H1 (cell line): ENCODE results near the gene EPHB6. TPM values are rescaled to one million over a fixed set of nuclear protein-coding genes. Genes with fewer than 3 reads are reported as not detected.

Experiments
- CTCF ChIA-PET: fragments of 300-600 bp; sonication (Branson Sonifier 250); formaldehyde crosslinking; loops from one replicate; lab custom pipeline; 2021; ENCODE audit not compliant: partially characterized antibody; lab: Charles Lee
- POLR2A ChIA-PET: fragments of 300-600 bp; sonication (Branson Sonifier 250); formaldehyde crosslinking; loops from one replicate; lab custom pipeline; 2021; ENCODE audit warnings: inconsistent platforms; ENCODE audit not compliant: partially characterized antibody; lab: Charles Lee
- DNase-seq, 2 experiments: peaks; one replicate each; pipeline versions ENCODE4 v3.0.0 to v3.0.0-alpha.2; 2010 to 2022; ENCODE audit warnings: low spot score in 2 of 2, low read depth in 1 of 2, mixed read lengths in 1 of 2
- FAIRE-seq: peaks from 2 replicates; lab custom pipeline; 2011; peaks lifted over from hg19 to GRCh38; lab: Jason Lieb, UNC
- H2AFZ ChIP-seq: 2 replicates; pipeline ENCODE4 v1.8.1; 2012; ENCODE audit warnings: low read length, inconsistent platforms
- H2AK5ac ChIP-seq: 2 replicates; pipeline ENCODE4 v1.6.1; 2013; ENCODE audit warnings: low read depth, low read length
- H2BK120ac ChIP-seq: replicated peaks from 2 replicates; pipeline ENCODE3; 2013; ENCODE audit warnings: low read depth, low read length, inconsistent platforms
- H2BK12ac ChIP-seq: 2 replicates; pipeline ENCODE4 v1.6.1; 2013; ENCODE audit warnings: low read depth, low read length
- H2BK15ac ChIP-seq: 2 replicates; pipeline ENCODE4 v1.6.1; 2013; ENCODE audit warnings: low read length
- H2BK20ac ChIP-seq: 2 replicates; pipeline ENCODE4 v1.6.1; 2013; ENCODE audit warnings: low read length
- H2BK5ac ChIP-seq: 2 replicates; pipeline ENCODE4 v1.6.1; 2013; ENCODE audit warnings: low read depth, low read length
- H3K14ac ChIP-seq: 2 replicates; pipeline ENCODE4 v1.6.1; 2013; ENCODE audit warnings: inconsistent platforms; ENCODE audit not compliant: insufficient read length
- H3K18ac ChIP-seq: 2 replicates; pipeline ENCODE4 v1.6.1; 2013; ENCODE audit warnings: low read length; ENCODE audit errors: extremely low read depth
- H3K23ac ChIP-seq: 2 replicates; pipeline ENCODE4 v1.6.1; 2013; ENCODE audit warnings: inconsistent platforms; ENCODE audit not compliant: insufficient read length
- H3K23me2 ChIP-seq: 2 replicates; pipeline ENCODE4 v1.6.1; 2013; ENCODE audit warnings: low read depth, low read length
- H3K27ac ChIP-seq: 2 replicates; pipeline ENCODE4 v1.6.1; 2011; ENCODE audit warnings: low read depth, low read length, inconsistent platforms
- H3K27me3 ChIP-seq, 4 experiments: replicated peaks in 1 of 4; 1 replicate in 1 of 4; 2 replicates in 3 of 4; pipeline versions ENCODE4 v1.6.1 to v1.8.1; 2011 to 2013; ENCODE audit warnings: low read length in 3 of 4, mild to moderate bottlenecking in 3 of 4, inconsistent platforms in 2 of 4, mixed read lengths in 2 of 4, moderate library complexity in 1 of 4; ENCODE audit not compliant: control insufficient read depth in 3 of 4, insufficient read depth in 3 of 4; ENCODE audit errors: extremely low read depth in 1 of 4
- H3K36me3 ChIP-seq, 4 experiments: 2 replicates each; pipeline versions ENCODE4 v1.6.1 to v1.8.1; 2011 to 2013; ENCODE audit warnings: mild to moderate bottlenecking in 4 of 4, low read length in 3 of 4, moderate library complexity in 2 of 4, control low read depth in 1 of 4, inconsistent platforms in 1 of 4; ENCODE audit not compliant: insufficient read depth in 4 of 4, control insufficient read depth in 2 of 4
- H3K4ac ChIP-seq: replicated peaks from 2 replicates; pipeline ENCODE3; 2013; ENCODE audit warnings: low read length, low read depth, mixed read lengths, inconsistent platforms; ENCODE audit not compliant: insufficient read length
- H3K4me1 ChIP-seq, 4 experiments: replicated peaks in 1 of 4; 1 replicate in 1 of 4; 2 replicates in 3 of 4; pipeline versions ENCODE4 v1.6.1 to v1.8.1; 2011 to 2013; ENCODE audit warnings: low read length in 3 of 4, inconsistent platforms in 2 of 4, mixed read lengths in 1 of 4; ENCODE audit not compliant: insufficient read depth in 4 of 4, control insufficient read depth in 3 of 4
- H3K4me2 ChIP-seq, 2 experiments: 2 replicates each; pipeline versions ENCODE4 v1.6.1 to v1.8.1; 2011 to 2013; ENCODE audit warnings: low read depth in 2 of 2, low read length in 2 of 2, control low read depth in 1 of 2, inconsistent platforms in 1 of 2, mild to moderate bottlenecking in 1 of 2; ENCODE audit not compliant: insufficient read depth in 1 of 2
- H3K4me3 ChIP-seq, 4 experiments: fragments of 200-600, 300-600 bp in 1 of 4; sonication (generic), shearing (Covaris generic), sonication (Bioruptor Twin) in 1 of 4; 2 replicates each; pipeline versions ENCODE4 v1.5.1 to v1.8.1; 2011 to 2016; ENCODE audit warnings: low read length in 4 of 4, low read depth in 3 of 4, control low read depth in 2 of 4, inconsistent platforms in 2 of 4, mild to moderate bottlenecking in 2 of 4, mixed read lengths in 1 of 4, moderate library complexity in 1 of 4; ENCODE audit not compliant: insufficient read depth in 2 of 4; ENCODE audit errors: extremely low read depth in 1 of 4
- H3K56ac ChIP-seq: replicated peaks from 2 replicates; pipeline ENCODE3; 2013; ENCODE audit warnings: low read depth, mild to moderate bottlenecking, mixed read lengths, low read length, inconsistent platforms; ENCODE audit not compliant: insufficient read length
- H3K79me1 ChIP-seq: 2 replicates; pipeline ENCODE4 v1.6.1; 2013; ENCODE audit warnings: low read depth, low read length, control low read depth
- H3K79me2 ChIP-seq, 2 experiments: 2 replicates each; pipeline versions ENCODE4 v1.6.1 to v1.8.1; 2012 to 2013; ENCODE audit warnings: low read length in 2 of 2, mild to moderate bottlenecking in 2 of 2, inconsistent platforms in 1 of 2; ENCODE audit not compliant: insufficient read depth in 2 of 2, control insufficient read depth in 1 of 2
- H3K9ac ChIP-seq, 4 experiments: replicated peaks in 1 of 4; 1 replicate in 1 of 4; 2 replicates in 3 of 4; pipeline versions ENCODE4 v1.6.1 to v1.8.1; 2011 to 2013; ENCODE audit warnings: low read depth in 3 of 4, low read length in 3 of 4, control low read depth in 2 of 4, mild to moderate bottlenecking in 2 of 4, moderate library complexity in 2 of 4, inconsistent platforms in 1 of 4; ENCODE audit errors: extremely low read depth in 1 of 4
- H3K9me3 ChIP-seq, 2 experiments: 2 replicates each; pipeline versions ENCODE4 v1.6.1 to v1.8.1; 2012 to 2013; ENCODE audit warnings: mild to moderate bottlenecking in 2 of 2, moderate library complexity in 2 of 2, control low read depth in 1 of 2, inconsistent platforms in 1 of 2, low read depth in 1 of 2, low read length in 1 of 2, mixed read lengths in 1 of 2; ENCODE audit not compliant: insufficient read depth in 2 of 2
- H4K20me1 ChIP-seq, 2 experiments: replicated peaks in 1 of 2; 2 replicates each; pipeline versions ENCODE3 to v1.8.1; 2011 to 2013; ENCODE audit warnings: inconsistent platforms in 2 of 2, low read length in 2 of 2, mild to moderate bottlenecking in 1 of 2; ENCODE audit not compliant: insufficient read depth in 2 of 2, control insufficient read depth in 1 of 2
- H4K5ac ChIP-seq: 2 replicates; pipeline ENCODE4 v1.6.1; 2013; ENCODE audit warnings: low read length, low read depth, mixed read lengths, inconsistent platforms; ENCODE audit not compliant: insufficient read length
- H4K8ac ChIP-seq: 2 replicates; pipeline ENCODE4 v1.8.0; 2013; ENCODE audit warnings: mild to moderate bottlenecking, moderate library complexity, low read length, inconsistent platforms; ENCODE audit not compliant: insufficient read depth; ENCODE audit errors: extremely low read depth
- H4K91ac ChIP-seq: replicated peaks from 2 replicates; pipeline ENCODE3; 2013; ENCODE audit warnings: low read length, mixed read lengths, inconsistent platforms; ENCODE audit not compliant: insufficient read length
- BCL11A ChIP-seq, 2 experiments: IDR thresholded peaks; one replicate each; pipeline ENCODE4 v1.6.1; 2011; ENCODE audit warnings: low read depth in 2 of 2, low read length in 2 of 2, mild to moderate bottlenecking in 2 of 2
- CEBPB ChIP-seq: IDR thresholded peaks from 2 replicates; pipeline ENCODE4 v1.6.1; 2012; ENCODE audit warnings: low read depth, low read length
- EZH2 ChIP-seq: fragments of 200-600 bp; sonication (generic); IDR thresholded peaks from 2 replicates; pipeline ENCODE4 v1.7.1; 2012; ENCODE audit warnings: low read depth, mild to moderate bottlenecking, moderate library complexity, low read length, inconsistent platforms; ENCODE audit not compliant: severe bottlenecking
- JUND ChIP-seq: IDR thresholded peaks from 2 replicates; pipeline ENCODE4 v1.6.1; 2011; ENCODE audit warnings: mild to moderate bottlenecking, improper control_type of control experiment, low read length
- KDM4A ChIP-seq: IDR thresholded peaks from one replicate; pipeline ENCODE4 v1.7.1; 2012; ENCODE audit warnings: low read depth, mild to moderate bottlenecking, moderate library complexity, low read length, inconsistent platforms; ENCODE audit not compliant: severe bottlenecking
- MAFK ChIP-seq: IDR thresholded peaks from 2 replicates; pipeline ENCODE4 v1.6.1; 2012; ENCODE audit warnings: low read depth, mild to moderate bottlenecking, improper control_type of control experiment, low read length
- RAD21 ChIP-seq, 2 experiments: IDR thresholded peaks in 1 of 2; conservative IDR thresholded peaks in 1 of 2; 2 replicates each; pipeline ENCODE4 v1.6.1; 2011; ENCODE audit warnings: low read depth in 2 of 2, low read length in 2 of 2, improper control_type of control experiment in 1 of 2, inconsistent platforms in 1 of 2, mild to moderate bottlenecking in 1 of 2, moderate library complexity in 1 of 2
- SAP30 ChIP-seq: fragments of 300-600 bp; sonication (generic); IDR thresholded peaks from 2 replicates; pipeline ENCODE4 v1.7.1; 2012; ENCODE audit warnings: low read length, moderate library complexity, mild to moderate bottlenecking, inconsistent platforms; ENCODE audit not compliant: insufficient read depth, insufficient replicate concordance
- TAF7 ChIP-seq: optimal IDR thresholded peaks from 2 replicates; pipeline ENCODE3; 2011; ENCODE audit warnings: low read depth, mild to moderate bottlenecking, inconsistent platforms, low read length, moderate library complexity, borderline replicate concordance
- TBP ChIP-seq: IDR thresholded peaks from 2 replicates; pipeline ENCODE4 v1.6.1; 2011; ENCODE audit warnings: low read depth, low read length, improper control_type of control experiment
- ZNF274 ChIP-seq: IDR thresholded peaks from 2 replicates; pipeline ENCODE4 v1.7.0; 2012; ENCODE audit warnings: low read length, borderline replicate concordance; ENCODE audit errors: extremely low read depth
- WGBS, 2 experiments: shearing (Covaris generic) in 1 of 2; methylation state at CpG; one replicate each; pipeline versions ENCODE4 v1.1.6 to v1.1.7; 2013 to 2015; ENCODE audit warnings: low lambda C conversion rate in 2 of 2, mixed read lengths in 2 of 2, inconsistent platforms in 1 of 2, low coverage in 1 of 2, missing lambda C conversion rate in 1 of 2; ENCODE audit not compliant: insufficient replicate concordance in 2 of 2, insufficient coverage in 1 of 2, insufficient read length in 1 of 2; ENCODE audit errors: extremely low coverage in 1 of 2, missing lambda C conversion rate in 1 of 2; 5-methylcytosine and 5-hydroxymethylcytosine counted together
- polyA plus RNA-seq, 7 experiments: library from polyadenylated mRNA; depleted of rRNA in 3 of 7; stranded (reverse) in 5 of 7; unstranded in 2 of 7; fragments of >200 nt in 5 of 7; fragments of 200-250 nt in 2 of 7; gene quantifications; 1 replicate in 5 of 7; 2 replicates in 1 of 7; 4 replicates in 1 of 7; pipeline versions ENCODE4 v1.2.1 to v1.2.3, GENCODE V29; 2011 to 2013; ENCODE audit warnings: missing spikeins in 2 of 7, mixed read lengths in 2 of 7
- total RNA-seq: library from RNA; stranded (reverse); fragmentation: NEBNext Ultra II Directional; extraction: Animal tissue kit (Norgen Biotek cat#: 25700); gene quantifications from 2 replicates; pipeline ENCODE4 v1.2.1, GENCODE V29; 2021
- TF ChIP-seq, protein P1 (sequence below): IDR thresholded peaks from 2 replicates; pipeline ENCODE4 v1.6.1; 2011; ENCODE audit warnings: low read length, improper control_type of control experiment

The EPHB6 gene
- total and polyA plus RNA-seq, 2 of the 8 experiments (the other 6 are each of a cell fraction or from before 2014, with no cell fraction given), result 19.7 TPM

DNA sequence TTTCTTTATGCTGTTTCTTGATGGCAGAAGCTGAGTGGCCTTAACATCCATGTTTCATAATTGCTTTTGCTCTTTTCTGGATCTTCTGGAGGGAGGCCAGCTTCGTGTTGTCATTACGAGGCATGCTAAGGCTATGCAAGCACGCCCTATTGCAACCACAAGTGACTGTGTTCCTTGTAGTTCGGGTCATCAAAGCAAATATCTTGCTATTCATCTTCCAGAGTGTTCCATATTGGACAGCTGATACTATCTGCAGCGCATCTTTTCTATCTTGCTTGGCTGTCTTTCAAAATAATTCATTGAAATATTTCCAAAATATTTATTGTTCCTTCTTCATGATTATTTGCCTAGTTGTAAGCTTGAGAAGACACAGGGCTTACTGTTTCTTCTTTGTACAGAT is 5.0 kb downstream of the EPHB6 start:
- peaks cover 1 to 17% (median 10%) of the 10 kb centered on the region in 4 experiments; a peak in 5 of 7 replicates for H3K4me1 ChIP-seq
- no peak overlapping the region for H3K4ac ChIP-seq
- H3K18ac ChIP-seq, result no peak overlapping the region
- no peak overlapping the region for H3K56ac ChIP-seq
- no peak overlapping the region for H3K4me3 ChIP-seq
- H3K27ac ChIP-seq, result no peak overlapping the region
- ChIA-PET POLR2A (interaction anchor here (0.9 kb wide), 1 partner anchor 12 kb away, joined by 3 read pairs; no protein-coding TSS in a partner anchor), CTCF (interaction anchor here (0.6 to 10.2 kb wide), 6 partner anchors 9 to 146 kb away, joined by 3 to 87 read pairs (median 5); no protein-coding TSS in a partner anchor)
- H3K79me1 ChIP-seq, result no peaks in the 10 kb centered on the region
- H4K91ac ChIP-seq, result no peak overlapping the region
- H3K9me3 ChIP-seq, result no peaks in the 10 kb centered on the region
- H3K4me2 ChIP-seq, result no peak overlapping the region
- no peak overlapping the region for H4K8ac ChIP-seq
- H2BK120ac ChIP-seq, result no peak overlapping the region
- peaks cover 6% of the 10 kb centered on the region; the same call in 1 of the 2 replicates for H3K23me2 ChIP-seq
- H3K36me3 ChIP-seq, result no peaks in the 10 kb centered on the region
- no peak overlapping the region for H3K9ac ChIP-seq
- peaks cover 0 to 3% of the 10 kb centered on the region in 2 experiments for H4K20me1 ChIP-seq
- H2AK5ac ChIP-seq, result no peak overlapping the region
- no peak overlapping the region for H2BK5ac ChIP-seq
- H3K27me3 ChIP-seq, result peaks cover 0 to 12% (median 6%) of the 10 kb centered on the region in 4 experiments; a peak in 4 of 7 replicates
- no peak overlapping the region for H3K14ac ChIP-seq
- no peak overlapping the region for H3K23ac ChIP-seq
- no peak overlapping the region for H2BK20ac ChIP-seq
- H4K5ac ChIP-seq, result no peak overlapping the region
- WGBS, 2 experiments, result 93% methylated on average over 5 of the region's 5 CpGs; no CpG with 5 or more reads in 1 of the 2 experiments
- H2BK12ac ChIP-seq, result no peak overlapping the region
- no peaks in the 10 kb centered on the region for H3K79me2 ChIP-seq
- FAIRE-seq (no peak), DNase-seq (no peak)
- no peak overlapping the region for H2AFZ ChIP-seq
- H2BK15ac ChIP-seq, result no peak overlapping the region
- TF ChIP-seq CEBPB (no peak), BCL11A (IDR thresholded peaks at IDR 0.05; ENCODE audit: low read depth in 2 of 2, low read length in 2 of 2) (no peak), TAF7 (no peak), SAP30 (no peak), TBP (no peak), KDM4A (no peak), EZH2 (no peak), RAD21 (IDR thresholded peaks at IDR 0.05 in 1 of 2, conservative IDR thresholded peaks at IDR 0.05 in 1 of 2; ENCODE audit: low read depth in 2 of 2, low read length in 2 of 2) (no peak), MAFK (no peak), JUND (no peak), ZNF274 (no peak)
- TF ChIP-seq, protein P1, sequence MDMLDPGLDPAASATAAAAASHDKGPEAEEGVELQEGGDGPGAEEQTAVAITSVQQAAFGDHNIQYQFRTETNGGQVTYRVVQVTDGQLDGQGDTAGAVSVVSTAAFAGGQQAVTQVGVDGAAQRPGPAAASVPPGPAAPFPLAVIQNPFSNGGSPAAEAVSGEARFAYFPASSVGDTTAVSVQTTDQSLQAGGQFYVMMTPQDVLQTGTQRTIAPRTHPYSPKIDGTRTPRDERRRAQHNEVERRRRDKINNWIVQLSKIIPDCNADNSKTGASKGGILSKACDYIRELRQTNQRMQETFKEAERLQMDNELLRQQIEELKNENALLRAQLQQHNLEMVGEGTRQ, result no peak
